ENCODE data around the gene TJP2. TPM values are rescaled to one million over a fixed set of nuclear protein-coding genes. Genes with fewer than 3 reads are reported as not detected.

The TJP2 gene
- total and polyA plus RNA-seq, 10 of the 15 experiments (the other 5 are each of a cell fraction or from before 2014, with no cell fraction given), result 6.4 to 59.9 (median 29.7) TPM

DNA sequence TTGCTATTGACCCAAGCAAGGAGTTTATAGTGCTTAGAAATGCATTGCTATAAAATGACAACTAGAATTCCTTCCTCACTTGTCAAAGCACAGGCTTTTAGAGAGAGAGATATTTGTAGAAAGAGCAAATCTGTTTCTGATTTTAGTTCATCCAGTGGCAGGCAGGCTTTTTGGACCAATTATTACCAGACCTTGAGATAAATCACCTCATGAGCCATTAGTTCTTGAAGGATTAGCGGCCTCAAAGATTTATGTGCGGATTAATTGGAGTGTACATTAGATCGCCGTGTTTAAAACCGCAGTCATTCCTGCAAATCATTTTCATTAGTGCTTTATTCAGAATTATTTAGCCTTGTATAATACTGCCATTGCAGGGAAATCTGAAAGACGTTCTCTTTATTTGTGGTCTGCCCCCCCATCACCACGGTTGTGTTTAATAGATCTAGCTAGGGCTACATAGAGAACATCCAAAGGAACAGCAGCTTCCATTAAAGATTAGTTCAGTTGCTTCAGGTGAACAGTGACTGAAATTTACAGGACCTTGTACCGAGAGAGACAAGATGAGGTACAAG, 28.8 kb upstream of the TJP2 start:
- no peaks in the 10 kb centered on the region for H4K20me1 ChIP-seq (ENCODE audit: control insufficient read depth, insufficient read depth)
- in situ Hi-C loops (cut with MboI) (no loop called here), intact Hi-C loops (cut with micrococcal nuclease; ENCODE audit: unreplicated experiment) (no loop called here)
- ChIA-PET CTCF (interaction anchor here (1.1 kb wide), 1 partner anchor 15 kb away, joined by 3 read pairs; no protein-coding TSS in a partner anchor), RAD21 (ENCODE audit: unreplicated experiment) (no interaction called here), POLR2A (interaction anchor here (0.6 kb wide), 1 partner anchor 10 kb away, joined by 4 read pairs; no protein-coding TSS in a partner anchor), SMC1A (ENCODE audit: uncharacterized antibody, unreplicated experiment) (interaction anchor here (0.7 to 1.1 kb wide), 3 partner anchors 8 to 46 kb away, joined by 3 to 4 read pairs (median 4); no protein-coding TSS in a partner anchor)
- H3K79me2 ChIP-seq (ENCODE audit: control insufficient read depth, insufficient read depth, low read length), result no peaks in the 10 kb centered on the region
- no peaks in the 10 kb centered on the region for H3K4me1 ChIP-seq (ENCODE audit: control insufficient read depth, insufficient read depth, low read length)
- no peak overlapping the region for H3K4me2 ChIP-seq (ENCODE audit: control insufficient read depth, insufficient read depth)
- no peak overlapping the region for H3K27ac ChIP-seq (ENCODE audit: control insufficient read depth, insufficient read depth)
- H2AFZ ChIP-seq (ENCODE audit: control insufficient read depth, low read depth, low read length), result no peak overlapping the region
- BruUV-seq (replicated peaks), result no TSS peak
- no peaks in the 10 kb centered on the region for H3K27me3 ChIP-seq (replicated peaks in 1 of 2; ENCODE audit: control insufficient read depth in 2 of 2, insufficient read depth in 2 of 2, low read length in 1 of 2)
- ATAC-seq (no peak), DNase-seq (ENCODE audit: low read depth, low spot score) (no peak), FAIRE-seq (no peak)
- H3K9me3 ChIP-seq (replicated peaks; ENCODE audit: control insufficient read depth, insufficient read depth, low read length), result no peaks in the 10 kb centered on the region
- no peak overlapping the region for H3K4me3 ChIP-seq
- H3K36me3 ChIP-seq (ENCODE audit: control insufficient read depth in 2 of 2, insufficient read depth in 2 of 2, low read length in 1 of 2), result no peaks in the 10 kb centered on the region
- TF ChIP-seq USF1 (IDR thresholded peaks at IDR 0.05; ENCODE audit: borderline replicate concordance, extremely low read length, insufficient read depth, low read depth, low read length) (no peak), CBFB (IDR thresholded peaks at IDR 0.05; ENCODE audit: low read depth) (no peak), NFIC (IDR thresholded peaks at IDR 0.05; ENCODE audit: low read depth, low read length) (no peak), SKIL (IDR thresholded peaks at IDR 0.05; ENCODE audit: low read depth, poor library complexity, severe bottlenecking) (no peak), FOS (IDR thresholded peaks at IDR 0.05; ENCODE audit: borderline replicate concordance, extremely low read depth, insufficient read length) (no peak), SMARCA5 (IDR thresholded peaks at IDR 0.05) (no peak), SP1 (IDR thresholded peaks at IDR 0.05; ENCODE audit: low read depth, low read length) (no peak), PAX8 (IDR thresholded peaks at IDR 0.05) (no peak), BCL11A (IDR thresholded peaks at IDR 0.05; ENCODE audit: low read depth, low read length) (no peak), TARDBP (IDR thresholded peaks at IDR 0.05; ENCODE audit: borderline replicate concordance) (no peak)
- TF ChIP-seq, protein P1, sequence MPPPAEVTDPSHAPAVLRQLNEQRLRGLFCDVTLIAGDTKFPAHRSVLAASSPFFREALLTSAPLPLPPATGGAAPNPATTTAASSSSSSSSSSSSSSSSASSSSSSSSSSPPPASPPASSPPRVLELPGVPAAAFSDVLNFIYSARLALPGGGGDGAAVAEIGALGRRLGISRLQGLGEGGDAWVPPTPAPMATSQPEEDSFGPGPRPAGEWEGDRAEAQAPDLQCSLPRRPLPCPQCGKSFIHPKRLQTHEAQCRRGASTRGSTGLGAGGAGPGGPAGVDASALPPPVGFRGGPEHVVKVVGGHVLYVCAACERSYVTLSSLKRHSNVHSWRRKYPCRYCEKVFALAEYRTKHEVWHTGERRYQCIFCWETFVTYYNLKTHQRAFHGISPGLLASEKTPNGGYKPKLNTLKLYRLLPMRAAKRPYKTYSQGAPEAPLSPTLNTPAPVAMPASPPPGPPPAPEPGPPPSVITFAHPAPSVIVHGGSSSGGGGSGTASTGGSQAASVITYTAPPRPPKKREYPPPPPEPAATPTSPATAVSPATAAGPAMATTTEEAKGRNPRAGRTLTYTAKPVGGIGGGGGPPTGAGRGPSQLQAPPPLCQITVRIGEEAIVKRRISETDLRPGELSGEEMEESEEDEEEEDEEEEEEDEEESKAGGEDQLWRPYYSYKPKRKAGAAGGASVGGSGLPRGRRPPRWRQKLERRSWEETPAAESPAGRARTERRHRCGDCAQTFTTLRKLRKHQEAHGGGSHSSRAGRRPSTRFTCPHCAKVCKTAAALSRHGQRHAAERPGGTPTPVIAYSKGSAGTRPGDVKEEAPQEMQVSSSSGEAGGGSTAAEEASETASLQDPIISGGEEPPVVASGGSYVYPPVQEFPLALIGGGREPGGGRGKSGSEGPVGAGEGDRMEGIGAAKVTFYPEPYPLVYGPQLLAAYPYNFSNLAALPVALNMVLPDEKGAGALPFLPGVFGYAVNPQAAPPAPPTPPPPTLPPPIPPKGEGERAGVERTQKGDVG (CRISPR knock-in tag; IDR thresholded peaks at IDR 0.05), result no peak
- TF ChIP-seq, protein P2, sequence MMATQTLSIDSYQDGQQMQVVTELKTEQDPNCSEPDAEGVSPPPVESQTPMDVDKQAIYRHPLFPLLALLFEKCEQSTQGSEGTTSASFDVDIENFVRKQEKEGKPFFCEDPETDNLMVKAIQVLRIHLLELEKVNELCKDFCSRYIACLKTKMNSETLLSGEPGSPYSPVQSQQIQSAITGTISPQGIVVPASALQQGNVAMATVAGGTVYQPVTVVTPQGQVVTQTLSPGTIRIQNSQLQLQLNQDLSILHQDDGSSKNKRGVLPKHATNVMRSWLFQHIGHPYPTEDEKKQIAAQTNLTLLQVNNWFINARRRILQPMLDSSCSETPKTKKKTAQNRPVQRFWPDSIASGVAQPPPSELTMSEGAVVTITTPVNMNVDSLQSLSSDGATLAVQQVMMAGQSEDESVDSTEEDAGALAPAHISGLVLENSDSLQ (IDR thresholded peaks at IDR 0.05), result no peak
- WGBS (ENCODE audit: insufficient coverage, insufficient replicate concordance, low lambda C conversion rate, missing lambda C conversion rate), result 68% methylated on average over 8 of the region's 8 CpGs
- no peak overlapping the region for H3K9ac ChIP-seq (ENCODE audit: control insufficient read depth, insufficient read depth, low read length)

Data from GM12878 (cell line).